ENCODE data around the gene BCKDHB. TPM values are rescaled to one million over a fixed set of nuclear protein-coding genes. Genes with fewer than 3 reads are reported as not detected.

Gene BCKDHB
- total and polyA plus RNA-seq, 2 donors (not counting 3 experiments of a cell fraction or from before 2014, with no cell fraction given): 5.6 to 12.2 TPM

DNA sequence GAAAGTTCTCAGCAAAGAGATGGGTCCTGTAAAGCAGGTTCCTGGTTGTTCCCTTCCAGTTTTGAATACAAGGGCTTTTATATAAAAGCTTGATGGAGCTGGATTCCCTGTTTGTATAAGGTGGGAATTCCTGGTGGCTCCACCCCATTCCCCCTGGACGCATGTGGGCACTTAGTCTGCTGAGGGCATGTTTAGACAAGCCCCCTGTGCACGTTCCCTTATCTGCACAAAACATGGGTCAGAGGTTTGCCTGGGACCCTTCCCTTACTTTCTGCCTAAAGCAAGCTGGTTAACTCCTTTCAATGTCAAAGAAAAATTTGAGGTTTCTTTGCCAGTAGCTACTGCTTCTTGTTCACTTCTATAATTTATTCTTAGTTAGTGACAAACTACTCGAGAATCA is 181.1 kb downstream of the BCKDHB start:
- FAIRE-seq (no peak), DNase-seq (ENCODE audit: low read depth, low spot score) (no peak)
- Histone ChIP-seq H3K9ac (replicated peaks; ENCODE audit: extremely low read depth, insufficient read depth, low read length) (no peak overlapping the region), H4K20me1 (replicated peaks; ENCODE audit: control insufficient read depth, extremely low read depth, insufficient read depth, low read length) (no peaks in the 10 kb centered on the region), H3K9me1 (replicated peaks; ENCODE audit: control insufficient read depth, extremely low read depth, insufficient read depth, low read length) (peaks cover 3% of the 10 kb centered on the region), H3K4me2 (ENCODE audit: insufficient read depth, low read length) (no peak overlapping the region), H2AFZ (ENCODE audit: low read depth, low read length) (no peak overlapping the region), H3K36me3 (ENCODE audit: control insufficient read depth in 2 of 2, extremely low read depth in 1 of 2, insufficient read depth in 2 of 2, low read length in 2 of 2) (no peaks in the 10 kb centered on the region), H3K9me3 (replicated peaks; ENCODE audit: control insufficient read depth, insufficient read depth, low read length) (no peaks in the 10 kb centered on the region), H3K79me2 (ENCODE audit: control insufficient read depth, insufficient read depth, low read length) (no peaks in the 10 kb centered on the region), H3K4me1 (ENCODE audit: control insufficient read depth, extremely low read depth, insufficient read depth, low read length) (no peaks in the 10 kb centered on the region), H3K27me3 (ENCODE audit: control insufficient read depth in 2 of 2, insufficient read depth in 2 of 2, low read length in 2 of 2) (no peaks in the 10 kb centered on the region), H3K4me3 (replicated peaks in 1 of 3; ENCODE audit: insufficient read depth in 1 of 3, low read depth in 1 of 3, low read length in 3 of 3) (no peak overlapping the region), H3K27ac (ENCODE audit: insufficient read depth, low read depth, low read length) (no peak overlapping the region)
- intact Hi-C loops (cut with micrococcal nuclease) (no loop called here), dilution Hi-C loops (cut with MboI; ENCODE audit: extremely low pct_ligation_motif_present, low sequenced_read_pairs) (no loop called here)
- ChIA-PET POLR2A (interaction anchor here (0.6 kb wide), 1 partner anchor 130 kb away, joined by 7 read pairs; no protein-coding TSS in a partner anchor), CTCF (interaction anchor here (0.8 to 2.6 kb wide), 4 partner anchors 11 to 31 kb away, joined by 3 to 9 read pairs (median 4); no protein-coding TSS in a partner anchor)
- no TSS peak for BruUV-seq (replicated peaks)
- TF ChIP-seq FOS (IDR thresholded peaks at IDR 0.05; ENCODE audit: borderline replicate concordance, insufficient read depth, low read length) (no peak), POLR2A (IDR thresholded peaks at IDR 0.05; ENCODE audit: low read depth, low read length) (no peak), MYC (IDR thresholded peaks at IDR 0.05; ENCODE audit: low read depth, low read length) (no peak), POLR2AphosphoS5 (IDR thresholded peaks at IDR 0.05; ENCODE audit: insufficient read depth, low read depth, low read length) (no peak), JUN (IDR thresholded peaks at IDR 0.05; ENCODE audit: borderline replicate concordance, insufficient read depth, insufficient read length, low read depth) (no peak), EZH2 (IDR thresholded peaks at IDR 0.05; ENCODE audit: borderline replicate concordance, low read depth, low read length, severe bottlenecking) (no peak), GATA2 (IDR thresholded peaks at IDR 0.05; ENCODE audit: insufficient read depth, insufficient read length, low read depth, low read length) (no peak)
- TF ChIP-seq, protein P1, sequence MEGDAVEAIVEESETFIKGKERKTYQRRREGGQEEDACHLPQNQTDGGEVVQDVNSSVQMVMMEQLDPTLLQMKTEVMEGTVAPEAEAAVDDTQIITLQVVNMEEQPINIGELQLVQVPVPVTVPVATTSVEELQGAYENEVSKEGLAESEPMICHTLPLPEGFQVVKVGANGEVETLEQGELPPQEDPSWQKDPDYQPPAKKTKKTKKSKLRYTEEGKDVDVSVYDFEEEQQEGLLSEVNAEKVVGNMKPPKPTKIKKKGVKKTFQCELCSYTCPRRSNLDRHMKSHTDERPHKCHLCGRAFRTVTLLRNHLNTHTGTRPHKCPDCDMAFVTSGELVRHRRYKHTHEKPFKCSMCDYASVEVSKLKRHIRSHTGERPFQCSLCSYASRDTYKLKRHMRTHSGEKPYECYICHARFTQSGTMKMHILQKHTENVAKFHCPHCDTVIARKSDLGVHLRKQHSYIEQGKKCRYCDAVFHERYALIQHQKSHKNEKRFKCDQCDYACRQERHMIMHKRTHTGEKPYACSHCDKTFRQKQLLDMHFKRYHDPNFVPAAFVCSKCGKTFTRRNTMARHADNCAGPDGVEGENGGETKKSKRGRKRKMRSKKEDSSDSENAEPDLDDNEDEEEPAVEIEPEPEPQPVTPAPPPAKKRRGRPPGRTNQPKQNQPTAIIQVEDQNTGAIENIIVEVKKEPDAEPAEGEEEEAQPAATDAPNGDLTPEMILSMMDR (IDR thresholded peaks at IDR 0.05; ENCODE audit: extremely low read depth in 1 of 2, insufficient read depth in 1 of 2, low read depth in 1 of 2, low read length in 2 of 2): no peak
- TF ChIP-seq, protein P2, sequence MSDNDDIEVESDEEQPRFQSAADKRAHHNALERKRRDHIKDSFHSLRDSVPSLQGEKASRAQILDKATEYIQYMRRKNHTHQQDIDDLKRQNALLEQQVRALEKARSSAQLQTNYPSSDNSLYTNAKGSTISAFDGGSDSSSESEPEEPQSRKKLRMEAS (IDR thresholded peaks at IDR 0.05; ENCODE audit: insufficient read depth, insufficient read length): no peak

Measured in endothelial cell of umbilical vein (primary cell).